Neuronal stem cell (in vitro differentiated cells): ENCODE measurements around the gene SP1.

Source experiments
- DNase-seq: peaks from one replicate; pipeline ENCODE4 v3.0.0-alpha.2; 2013; ENCODE audit warnings: low spot score
- H2AFZ ChIP-seq: one replicate; pipeline ENCODE4 v1.6.1; 2013; ENCODE audit warnings: mild to moderate bottlenecking, low read length, inconsistent platforms
- H2AK5ac ChIP-seq: 2 replicates; pipeline ENCODE4 v1.6.1; 2013; ENCODE audit warnings: low read depth, mild to moderate bottlenecking, inconsistent platforms, low read length, moderate library complexity, mixed read lengths
- H2BK120ac ChIP-seq: 2 replicates; pipeline ENCODE4 v1.6.1; 2013; ENCODE audit warnings: low read depth, mild to moderate bottlenecking, inconsistent platforms, low read length, moderate library complexity, mixed read lengths
- H2BK12ac ChIP-seq: one replicate; pipeline ENCODE4 v1.6.1; 2013; ENCODE audit warnings: low read length, inconsistent platforms
- H2BK15ac ChIP-seq: 2 replicates; pipeline ENCODE4 v1.6.1; 2013; ENCODE audit warnings: mild to moderate bottlenecking, low read length, inconsistent platforms, mixed read lengths
- H2BK5ac ChIP-seq: one replicate; pipeline ENCODE4 v1.6.1; 2013; ENCODE audit warnings: inconsistent platforms, mild to moderate bottlenecking, low read length, moderate library complexity
- H3K14ac ChIP-seq: one replicate; pipeline ENCODE4 v1.6.1; 2013; ENCODE audit warnings: low read length, inconsistent platforms
- H3K18ac ChIP-seq: 2 replicates; pipeline ENCODE4 v1.6.1; 2013; ENCODE audit warnings: low read length, inconsistent platforms
- H3K23ac ChIP-seq: 2 replicates; pipeline ENCODE4 v1.6.1; 2013; ENCODE audit warnings: low read depth, mild to moderate bottlenecking, mixed read lengths, low read length, inconsistent platforms; ENCODE audit not compliant: poor library complexity
- H3K27ac ChIP-seq: replicated peaks from 3 replicates; pipeline ENCODE4 v1.5.1; 2013; ENCODE audit warnings: low read length, inconsistent platforms
- H3K27me3 ChIP-seq, 3 experiments: 2 replicates each; pipeline ENCODE4 v1.6.1; 2013; ENCODE audit warnings: low read length in 3 of 3, mild to moderate bottlenecking in 2 of 3, inconsistent platforms in 1 of 3, low read depth in 1 of 3, mixed read lengths in 1 of 3, moderate library complexity in 1 of 3; ENCODE audit not compliant: control insufficient read depth in 3 of 3, insufficient read depth in 3 of 3
- H3K36me3 ChIP-seq, 2 donors: replicated peaks in 1 of 2; 2 replicates each; pipeline ENCODE4 v1.6.1; 2013; ENCODE audit warnings: low read length in 2 of 2; ENCODE audit not compliant: control insufficient read depth in 2 of 2, insufficient read depth in 2 of 2
- H3K4ac ChIP-seq: 2 replicates; pipeline ENCODE4 v1.6.1; 2013; ENCODE audit warnings: inconsistent platforms, mild to moderate bottlenecking, low read length, moderate library complexity
- H3K4me1 ChIP-seq, 2 donors: 1 replicate in 1 of 2; 2 replicates in 1 of 2; pipeline ENCODE4 v1.6.1; 2013; ENCODE audit warnings: low read length in 2 of 2, low read depth in 1 of 2; ENCODE audit not compliant: control insufficient read depth in 2 of 2, insufficient read depth in 1 of 2
- H3K4me2 ChIP-seq: one replicate; pipeline ENCODE4 v1.6.1; 2013; ENCODE audit warnings: mild to moderate bottlenecking, low read length, inconsistent platforms; ENCODE audit not compliant: insufficient read depth, poor library complexity, severe bottlenecking
- H3K4me3 ChIP-seq, 2 donors: 2 replicates each; pipeline ENCODE4 v1.5.1; 2013; ENCODE audit warnings: low read length in 2 of 2, mild to moderate bottlenecking in 2 of 2, inconsistent platforms in 1 of 2, moderate library complexity in 1 of 2
- H3K79me1 ChIP-seq: one replicate; pipeline ENCODE4 v1.6.1; 2013; ENCODE audit warnings: low read depth, mild to moderate bottlenecking, inconsistent platforms, low read length, moderate library complexity
- H3K9ac ChIP-seq: one replicate; pipeline ENCODE4 v1.6.1; 2013; ENCODE audit warnings: mild to moderate bottlenecking, low read depth, low read length, inconsistent platforms; ENCODE audit not compliant: poor library complexity
- H3K9me3 ChIP-seq, 2 donors: replicated peaks in 1 of 2; 2 replicates each; pipeline versions ENCODE3 to v1.6.1; 2013; ENCODE audit warnings: low read length in 2 of 2, mild to moderate bottlenecking in 2 of 2, inconsistent platforms in 1 of 2, low read depth in 1 of 2, mixed read lengths in 1 of 2, moderate library complexity in 1 of 2; ENCODE audit not compliant: control insufficient read depth in 2 of 2, insufficient read depth in 1 of 2
- H4K8ac ChIP-seq: one replicate; pipeline ENCODE4 v1.6.1; 2013; ENCODE audit warnings: low read depth, mild to moderate bottlenecking, inconsistent platforms, low read length, moderate library complexity
- H4K91ac ChIP-seq: one replicate; pipeline ENCODE4 v1.6.1; 2013; ENCODE audit warnings: low read length, low read depth, mild to moderate bottlenecking, inconsistent platforms; ENCODE audit not compliant: poor library complexity
- WGBS, 2 donors: extraction: QIAGEN DNeasy Blood & Tissue Kit; methylation state at CpG; one replicate each; pipeline ENCODE4 v1.1.7; 2013; ENCODE audit warnings: missing lambda C conversion rate in 2 of 2, mixed read lengths in 1 of 2; ENCODE audit not compliant: insufficient read length in 2 of 2, insufficient replicate concordance in 1 of 2; ENCODE audit errors: extremely low coverage in 2 of 2; 5-methylcytosine and 5-hydroxymethylcytosine counted together

Gene SP1

DNA sequence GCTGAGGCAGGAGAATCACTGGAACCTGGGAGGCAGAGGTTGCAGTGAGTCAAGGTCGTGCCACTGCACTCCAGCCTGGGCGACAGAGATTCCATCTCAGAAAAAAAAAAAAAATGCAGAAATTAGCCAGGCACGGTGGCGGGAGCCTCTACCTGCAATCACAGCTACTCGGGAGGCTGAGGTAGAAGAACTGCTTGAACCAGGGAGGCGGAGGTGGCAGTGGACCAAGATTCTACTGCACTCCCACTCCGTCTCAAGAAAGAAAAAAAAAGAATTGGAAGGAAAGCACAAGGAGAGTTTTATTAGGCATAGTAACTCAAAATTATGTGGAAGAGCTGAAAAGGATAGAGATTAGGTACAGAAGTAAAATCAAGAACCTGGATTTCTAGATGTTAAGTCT lies 22.9 kb downstream of the SP1 start:
- no peak overlapping the region for H3K23ac ChIP-seq
- no peak overlapping the region for H4K91ac ChIP-seq
- H2AFZ ChIP-seq = no peak overlapping the region
- H2BK120ac ChIP-seq = no peak overlapping the region
- H3K18ac ChIP-seq = no peak overlapping the region
- no peak overlapping the region for H3K14ac ChIP-seq
- H2BK12ac ChIP-seq = no peak overlapping the region
- no peak overlapping the region for H2AK5ac ChIP-seq
- peaks cover 2 to 5% of the 10 kb centered on the region in 2 donors for H3K9me3 ChIP-seq
- peaks cover 3% of the 10 kb centered on the region for H3K79me1 ChIP-seq
- H3K4me1 ChIP-seq = no peaks in the 10 kb centered on the region
- no peak overlapping the region for H2BK15ac ChIP-seq
- no peaks in the 10 kb centered on the region for H3K27me3 ChIP-seq
- WGBS, 2 donors = no CpG with 5 or more reads among the region's 7 CpGs
- H3K27ac ChIP-seq = no peak overlapping the region
- no peak for DNase-seq
- no peak overlapping the region for H3K4me2 ChIP-seq
- no peak overlapping the region for H3K4me3 ChIP-seq
- no peak overlapping the region for H3K9ac ChIP-seq
- H2BK5ac ChIP-seq = no peak overlapping the region
- H3K36me3 ChIP-seq = peaks cover 3 to 45% of the 10 kb centered on the region in 2 donors
- H4K8ac ChIP-seq = no peak overlapping the region
- H3K4ac ChIP-seq = no peak overlapping the region

- H3K79me1 ChIP-seq = no peaks in the 10 kb centered on the region
- H3K23ac ChIP-seq = peak overlapping the region; percentile 34
- H3K4me1 ChIP-seq = peaks cover 10 to 21% of the 10 kb centered on the region in 2 donors
- no peak overlapping the region for H4K91ac ChIP-seq
- no peak overlapping the region for H2BK12ac ChIP-seq
- H3K9ac ChIP-seq = no peak overlapping the region
- peaks cover 15 to 71% of the 10 kb centered on the region in 2 donors for H3K36me3 ChIP-seq
- no peak overlapping the region for H3K18ac ChIP-seq
- no peak overlapping the region for H3K4ac ChIP-seq
- no peak overlapping the region for H4K8ac ChIP-seq
- H2AFZ ChIP-seq = no peak overlapping the region
- no peak overlapping the region for H3K27ac ChIP-seq
- peaks cover 0 to 2% of the 10 kb centered on the region in 2 donors for H3K9me3 ChIP-seq
- H3K4me2 ChIP-seq = no peak overlapping the region
- no peak overlapping the region for H3K14ac ChIP-seq
- no peak overlapping the region for H2BK120ac ChIP-seq
- no peak overlapping the region for H2AK5ac ChIP-seq
- peak overlapping the region; percentile 54 for H2BK5ac ChIP-seq
- no peak overlapping the region for H3K4me3 ChIP-seq
- no peak overlapping the region for H2BK15ac ChIP-seq
- no peaks in the 10 kb centered on the region for H3K27me3 ChIP-seq
- no peak for DNase-seq
- no CpG with 5 or more reads among the region's 5 CpGs for WGBS, 2 donors
These were observed 31.0 kb downstream of the SP1 start for GRCh38 chr12:53410951-53411350.

DNA sequence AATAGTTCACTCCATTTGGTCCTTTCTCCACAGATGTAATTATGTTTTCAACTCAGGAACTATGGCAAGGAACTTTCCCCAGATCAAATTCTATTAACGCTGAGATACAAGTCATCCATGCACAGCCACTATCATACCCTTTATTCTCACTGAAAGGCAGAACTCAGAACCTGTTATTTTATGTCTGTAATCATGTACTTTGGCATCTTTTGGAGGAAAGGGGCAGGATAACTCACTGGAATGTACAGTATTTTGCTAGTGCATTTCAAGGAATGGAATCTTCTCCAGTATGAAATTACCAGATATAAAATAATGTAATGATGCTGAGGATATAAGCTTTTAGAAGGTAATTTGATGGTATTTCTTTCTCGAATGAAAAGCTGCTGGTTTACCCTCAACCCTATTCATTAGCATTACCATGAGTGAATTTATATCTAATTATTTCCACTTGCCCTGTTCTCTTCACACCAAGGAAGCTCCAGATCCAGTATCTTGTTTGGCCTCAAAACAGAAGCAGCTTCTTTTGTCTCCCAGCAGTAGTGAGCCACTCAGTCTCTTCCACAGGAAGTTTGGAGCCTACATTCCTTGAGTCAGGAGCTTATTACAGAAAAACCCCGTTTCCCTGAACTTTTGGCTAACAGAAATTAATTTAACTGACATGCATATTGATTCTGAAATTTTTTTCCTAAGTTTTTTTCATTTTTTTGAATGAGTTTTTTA lies 33.7 kb downstream of the SP1 start:
- no peaks in the 10 kb centered on the region for H3K27me3 ChIP-seq
- no peaks in the 10 kb centered on the region for H3K9me3 ChIP-seq
- H3K79me1 ChIP-seq = no peaks in the 10 kb centered on the region
- H3K4ac ChIP-seq = no peak overlapping the region
- H3K4me2 ChIP-seq = no peak overlapping the region
- no peak overlapping the region for H2BK12ac ChIP-seq
- no peak overlapping the region for H2BK5ac ChIP-seq
- peaks cover 10 to 21% of the 10 kb centered on the region in 2 donors for H3K4me1 ChIP-seq
- H2AFZ ChIP-seq = no peak overlapping the region
- H4K91ac ChIP-seq = no peak overlapping the region
- H2AK5ac ChIP-seq = no peak overlapping the region
- H3K23ac ChIP-seq = no peak overlapping the region
- no peak overlapping the region for H3K18ac ChIP-seq
- no peak overlapping the region for H2BK15ac ChIP-seq
- H3K4me3 ChIP-seq = no peak overlapping the region
- DNase-seq = no peak
- H2BK120ac ChIP-seq = no peak overlapping the region
- no peak overlapping the region for H3K14ac ChIP-seq
- peaks cover 12 to 54% of the 10 kb centered on the region in 2 donors for H3K36me3 ChIP-seq
- no peak overlapping the region for H4K8ac ChIP-seq
- WGBS, 2 donors = no CpG with 5 or more reads among the region's 3 CpGs
- peak overlapping the region; percentile 69 for H3K27ac ChIP-seq
- no peak overlapping the region for H3K9ac ChIP-seq

GRCh38 chr12:53414756-53415417 lies 34.9 kb downstream of the SP1 start:
- no peak overlapping the region for H2AFZ ChIP-seq
- H3K27me3 ChIP-seq = no peaks in the 10 kb centered on the region
- no peak overlapping the region for H3K4me3 ChIP-seq
- no peak overlapping the region for H3K9ac ChIP-seq
- H2BK120ac ChIP-seq = no peak overlapping the region
- DNase-seq = no peak
- H2AK5ac ChIP-seq = no peak overlapping the region
- no peak overlapping the region for H2BK12ac ChIP-seq
- no CpG with 5 or more reads among the region's 3 CpGs for WGBS, 2 donors
- H3K36me3 ChIP-seq = peaks cover 7 to 42% of the 10 kb centered on the region in 2 donors
- H3K4me2 ChIP-seq = no peak overlapping the region
- no peak overlapping the region for H4K8ac ChIP-seq
- no peaks in the 10 kb centered on the region for H3K79me1 ChIP-seq
- no peak overlapping the region for H2BK5ac ChIP-seq
- H3K23ac ChIP-seq = no peak overlapping the region
- H3K4ac ChIP-seq = no peak overlapping the region
- no peaks in the 10 kb centered on the region for H3K9me3 ChIP-seq
- no peak overlapping the region for H3K18ac ChIP-seq
- H3K14ac ChIP-seq = no peak overlapping the region
- no peak overlapping the region for H2BK15ac ChIP-seq
- H4K91ac ChIP-seq = no peak overlapping the region
- peaks cover 10 to 21% of the 10 kb centered on the region in 2 donors for H3K4me1 ChIP-seq
- H3K27ac ChIP-seq = no peak overlapping the region
